G401.6 (cell line): ENCODE data around the gene TMEM255B.

Experiments used
- FAIRE-seq: peaks from 2 replicates; lab custom pipeline; 2012; peaks lifted over from hg19 to GRCh38; lab: Jason Lieb, UNC

Gene TMEM255B

DNA sequence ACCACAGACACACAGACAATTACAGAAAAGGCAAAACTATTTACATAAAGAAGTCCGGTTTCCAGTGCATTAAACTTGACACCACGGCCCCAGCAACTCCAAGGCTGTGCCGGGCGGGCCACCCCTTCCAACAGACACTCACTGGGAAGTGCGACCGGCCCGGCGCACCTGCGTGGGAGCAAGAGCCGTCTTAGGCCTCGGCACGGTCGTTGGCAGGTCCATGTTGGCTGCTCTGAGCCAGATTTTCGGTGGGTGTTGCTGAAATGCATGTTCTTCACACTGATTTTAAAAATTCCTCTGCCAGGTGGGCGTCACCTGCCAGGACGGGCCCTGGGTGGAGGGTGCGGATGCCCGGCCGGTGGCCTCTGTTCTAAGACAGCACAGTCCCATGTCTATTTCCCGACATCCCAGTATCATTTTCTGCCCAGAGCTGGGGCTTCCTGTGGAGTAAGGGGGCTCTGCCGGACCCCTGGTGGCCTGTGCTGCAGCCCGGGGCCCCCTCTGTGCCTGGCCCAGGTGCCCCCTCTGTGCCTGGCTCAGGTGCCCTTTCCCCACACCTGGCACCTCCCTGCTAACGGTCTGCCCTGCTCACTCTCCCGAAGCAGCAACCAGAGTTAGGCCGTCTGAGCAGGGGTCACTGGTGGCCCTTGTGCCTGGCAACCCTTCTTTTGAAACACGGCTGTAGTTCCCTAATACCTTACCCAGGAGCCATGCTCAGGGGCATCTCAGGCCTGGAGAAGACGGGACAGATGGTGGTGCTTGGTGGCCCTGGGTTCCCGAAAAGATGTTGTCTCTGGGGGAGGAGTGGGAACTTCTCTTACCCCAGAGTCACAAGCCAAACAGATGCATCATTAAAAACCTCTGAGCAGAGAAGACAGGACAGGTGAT is 9.2 kb downstream of the TMEM255B start:
- FAIRE-seq, result no peak

DNA sequence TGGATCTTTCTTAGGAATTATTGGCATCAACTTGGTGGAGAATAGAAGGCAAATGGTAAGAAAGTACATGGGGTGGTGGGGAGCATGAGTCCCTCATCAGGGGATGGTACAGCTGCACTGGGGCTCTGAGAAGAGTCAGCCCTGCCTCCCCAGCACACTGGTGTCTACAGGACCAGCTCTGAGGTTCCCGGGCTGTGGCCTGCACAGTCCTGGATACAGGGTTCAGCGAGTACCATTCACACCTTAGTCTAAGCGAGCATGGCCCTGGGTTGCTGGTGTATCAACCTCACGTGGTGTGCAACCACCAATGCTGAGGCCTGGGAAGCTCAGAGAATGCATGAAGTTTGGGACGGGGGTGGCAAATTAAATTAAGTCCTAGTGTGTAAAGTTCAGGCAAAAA is 10.1 kb downstream of the TMEM255B start:
- FAIRE-seq, result no peak

DNA sequence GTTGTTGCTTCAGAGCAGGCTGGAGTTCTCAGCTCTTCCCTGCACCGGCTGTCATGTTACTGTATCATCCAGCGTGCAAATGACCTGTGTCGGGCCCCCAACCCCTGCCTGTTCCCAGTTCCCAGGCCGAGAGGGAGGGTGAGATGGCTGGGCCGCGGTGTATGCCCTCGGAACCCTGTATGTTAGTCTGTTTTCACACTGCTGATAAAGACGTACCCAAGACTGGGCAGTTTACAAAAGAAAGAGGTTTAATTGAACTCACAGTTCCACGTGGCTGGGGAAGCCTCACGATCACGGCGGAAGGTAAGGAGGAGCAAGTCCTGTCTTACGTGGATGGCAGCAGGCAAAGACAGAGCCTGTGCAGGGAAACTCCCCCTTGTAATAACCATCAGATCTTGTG is 10.9 kb downstream of the TMEM255B start:
- FAIRE-seq, result no peak

GRCh38 chr13:113770441-113770840 is 11.4 kb downstream of the TMEM255B start:
- FAIRE-seq, result no peak

GRCh38 chr13:113770937-113771336 is 11.9 kb downstream of the TMEM255B start:
- no peak for FAIRE-seq

DNA sequence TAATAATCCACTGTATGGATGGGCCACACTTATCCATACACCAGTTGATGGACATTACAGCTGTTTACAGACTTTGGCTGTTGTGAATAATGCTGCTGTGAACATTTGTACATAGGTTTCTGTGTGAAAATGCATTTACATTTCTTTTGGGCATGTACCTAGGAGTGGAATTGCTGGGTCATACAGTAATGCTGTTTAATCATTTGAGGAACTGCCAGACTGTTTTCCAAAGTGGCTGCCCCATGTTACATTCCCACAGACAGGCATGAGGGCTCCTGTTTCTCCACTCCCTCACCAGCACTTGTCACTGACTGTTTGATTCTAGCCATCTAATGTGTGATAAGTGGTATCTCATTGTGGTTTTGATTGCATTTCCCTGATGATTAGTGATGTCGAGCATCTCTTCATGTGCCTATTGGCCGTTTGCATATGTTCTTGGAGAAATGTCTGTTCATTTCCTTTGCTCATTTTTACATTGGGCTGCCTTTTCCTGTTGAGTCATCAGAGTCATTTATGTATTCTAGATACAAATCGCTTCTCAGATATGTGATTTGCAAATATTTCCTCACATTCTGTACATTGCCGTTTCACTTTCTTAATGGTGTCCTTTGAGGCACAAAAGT is 12.8 kb downstream of the TMEM255B start:
- FAIRE-seq, result no peak

GRCh38 chr13:113774177-113775107 is 15.4 kb downstream of the TMEM255B start:
- FAIRE-seq, result no peak

DNA sequence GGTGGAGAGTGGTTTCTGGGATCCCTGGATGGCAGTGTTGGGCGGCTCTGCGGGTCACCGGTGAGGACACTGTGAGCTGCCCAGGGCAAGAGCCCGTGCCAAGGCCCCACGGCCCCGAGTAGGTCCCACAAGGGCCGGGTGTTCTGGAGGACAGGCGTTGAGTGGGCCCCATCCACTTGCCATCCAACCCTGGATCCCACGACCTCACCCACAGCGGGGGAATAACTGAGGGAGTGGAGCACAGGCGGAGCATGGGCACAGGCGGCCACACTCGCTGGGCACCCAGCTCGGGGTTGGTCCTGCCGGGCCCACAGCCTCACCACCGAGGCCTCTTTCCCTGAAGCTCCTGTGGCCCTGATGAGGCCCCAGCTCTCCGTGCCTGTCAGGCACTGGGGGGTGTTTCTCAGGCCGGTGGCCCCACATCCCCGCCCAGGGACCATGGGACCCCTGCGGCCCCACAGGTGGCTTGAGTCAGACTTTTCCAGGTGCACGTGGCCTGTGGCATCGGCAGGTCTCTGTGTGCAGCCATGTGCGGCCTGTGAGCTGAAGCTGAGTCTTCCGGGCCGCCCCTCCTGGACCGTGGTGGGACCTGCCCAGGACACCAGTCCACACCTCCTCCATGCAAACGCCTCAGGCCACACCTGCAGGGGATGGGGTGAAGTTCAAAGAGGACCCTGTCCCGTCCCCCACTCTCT is 16.6 kb downstream of the TMEM255B start:
- FAIRE-seq, result no peak

GRCh38 chr13:113776231-113777125 is 17.5 kb downstream of the TMEM255B start:
- no peak for FAIRE-seq

DNA sequence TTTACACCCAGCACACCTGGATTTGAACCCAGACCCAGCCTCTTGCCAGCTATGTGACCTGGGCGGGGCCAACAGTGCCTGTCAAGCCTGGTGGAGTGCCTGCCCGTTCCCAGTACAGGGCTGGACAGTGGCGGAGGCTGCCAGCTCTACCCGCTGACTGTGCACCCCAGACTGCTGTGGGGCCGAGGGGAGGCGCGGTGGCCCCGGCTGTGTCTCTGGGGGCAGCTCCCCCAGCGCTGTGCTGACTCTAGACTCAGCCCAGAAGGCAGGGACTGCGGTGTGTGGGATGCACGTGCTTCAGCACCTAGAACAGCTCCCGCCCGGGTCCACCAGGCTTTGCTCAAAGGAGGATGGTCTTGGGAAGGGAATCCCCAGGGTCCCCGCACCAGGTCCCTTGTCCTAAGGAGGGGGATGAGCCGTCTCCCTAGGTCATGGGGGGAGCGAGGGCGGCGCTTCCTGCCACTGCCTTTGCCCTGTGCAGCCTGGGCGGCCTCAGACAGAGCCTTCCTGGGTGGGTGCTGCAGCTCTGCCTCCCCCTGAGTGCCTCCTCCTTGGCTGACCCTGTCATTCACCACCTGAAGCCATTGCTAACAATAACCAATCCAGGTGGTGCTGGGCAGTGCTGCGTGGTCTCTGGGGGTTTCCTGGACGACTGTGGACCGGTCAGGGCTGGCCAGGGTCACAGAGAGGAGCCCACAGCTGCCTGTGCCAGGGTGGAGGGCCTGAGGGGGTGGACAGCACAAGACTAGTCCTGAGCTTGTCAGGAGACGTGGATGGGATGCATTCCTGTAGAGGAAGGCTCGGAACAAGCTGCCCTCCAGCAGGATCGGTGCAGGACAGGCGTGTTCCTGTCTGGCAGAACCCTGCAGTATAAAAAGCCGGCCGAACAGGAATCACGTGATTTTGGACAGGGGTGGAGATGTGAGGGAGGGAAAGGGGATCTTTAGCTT is 18.6 kb downstream of the TMEM255B start:
- FAIRE-seq, result no peak

DNA sequence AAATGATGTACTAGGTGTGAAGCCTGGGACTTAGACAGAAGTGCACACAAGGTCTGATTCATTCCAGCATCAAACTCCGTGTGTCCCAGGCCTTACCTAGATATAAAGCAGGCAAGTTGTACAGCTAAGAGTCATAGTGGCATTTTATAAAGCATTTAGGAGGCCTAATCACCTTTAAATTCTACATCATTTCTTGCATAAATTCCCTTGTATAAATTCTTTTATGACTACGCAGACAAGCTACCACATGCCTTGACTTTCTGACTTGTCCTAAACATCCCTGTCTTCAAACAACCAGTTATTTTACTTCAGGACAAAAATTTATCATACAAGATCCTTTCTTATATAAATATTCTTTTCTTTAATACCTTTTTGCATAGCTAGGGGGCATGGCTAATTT is 22.5 kb downstream of the TMEM255B start:
- no peak for FAIRE-seq

DNA sequence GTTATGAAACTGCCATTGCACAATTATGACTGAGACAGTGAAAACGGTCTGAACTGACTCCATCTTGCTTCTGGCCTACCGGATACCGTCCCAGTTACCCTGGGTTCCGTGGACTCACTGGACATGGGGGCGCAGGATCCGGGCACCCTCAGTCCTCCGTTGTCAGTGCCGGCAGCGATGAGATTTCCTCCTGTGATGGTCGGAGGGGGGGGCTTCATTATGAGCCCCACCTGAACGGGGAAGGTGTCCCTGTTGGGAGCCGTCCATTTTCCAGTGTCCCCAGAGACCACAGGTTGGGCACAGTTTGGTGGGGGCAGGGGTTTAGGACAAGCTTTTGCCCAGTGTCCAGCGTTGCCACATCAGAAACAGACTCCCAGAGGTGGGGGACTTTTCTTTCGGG is 23.4 kb downstream of the TMEM255B start:
- no peak for FAIRE-seq

DNA sequence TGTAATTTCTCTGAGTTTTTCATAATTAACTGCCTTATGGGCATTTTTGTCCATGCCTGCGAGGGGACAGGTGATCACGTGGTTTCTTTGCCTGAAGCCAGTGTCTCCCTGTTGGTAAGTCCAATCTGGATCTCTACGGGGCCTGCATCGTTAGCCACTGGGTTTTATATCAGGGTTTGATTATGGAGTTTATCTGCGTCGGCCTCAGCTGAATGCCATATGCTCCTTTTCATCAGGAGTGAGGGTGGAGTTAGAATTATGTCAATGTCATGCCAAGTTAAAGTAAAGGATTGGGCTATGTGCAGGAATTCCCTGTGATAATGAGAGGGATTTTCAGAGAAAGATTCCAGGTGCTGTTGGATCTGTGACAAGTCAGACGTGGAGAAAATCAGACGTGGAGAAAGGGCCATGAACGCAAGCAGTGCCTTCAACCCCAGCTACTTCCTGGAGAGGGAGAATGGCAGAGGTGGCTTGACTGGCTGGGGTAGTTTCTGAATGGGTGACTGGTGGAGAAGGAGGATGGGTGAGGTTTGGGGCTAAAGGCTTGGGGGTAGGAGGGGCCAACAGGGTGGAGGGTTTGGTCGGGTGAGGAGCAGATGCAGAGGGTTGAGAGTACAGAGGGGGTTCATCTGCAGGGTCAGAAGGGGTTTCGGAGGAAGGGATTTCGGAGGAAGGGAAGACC is 24.3 kb downstream of the TMEM255B start:
- no peak for FAIRE-seq

GRCh38 chr13:113783966-113784644 is 25.1 kb downstream of the TMEM255B start:
- no peak for FAIRE-seq

GRCh38 chr13:113784645-113785024 is 25.6 kb downstream of the TMEM255B start:
- no peak for FAIRE-seq

- FAIRE-seq, result no peak
These were observed 26.3 kb downstream of the TMEM255B start for GRCh38 chr13:113785051-113786010.

- FAIRE-seq, result no peak
These were observed 27.3 kb downstream of the TMEM255B start for GRCh38 chr13:113786262-113786841.
